Mononuclear cell (primary cell): ENCODE results near the gene EVPL. TPM values are rescaled to one million over a fixed set of nuclear protein-coding genes. Genes with fewer than 3 reads are reported as not detected.

Source experiments
- total RNA-seq: library from RNA; depleted of rRNA; stranded (reverse); fragments of >200 nt; gene quantifications from one replicate; pipeline ENCODE4 v1.2.3, GENCODE V29; 2012

Gene EVPL
- total RNA-seq, 1 donor, result under 0.01 TPM

Other genes starting within 250 kb of the EVPL start
- 32.8 TPM for gene UNK, start 242.5 kb downstream of the EVPL start, total RNA-seq
- 42.9 TPM for gene UNC13D, start 182.9 kb downstream of the EVPL start, total RNA-seq
- gene WBP2, start 172.0 kb downstream of the EVPL start, total RNA-seq, result 30.5 TPM
- 0.63 TPM for gene TRIM47, start 148.7 kb downstream of the EVPL start, total RNA-seq
- 5.8 TPM for gene TRIM65, start 130.4 kb downstream of the EVPL start, total RNA-seq
- 45.4 TPM for gene MRPL38, start 122.4 kb downstream of the EVPL start, total RNA-seq
- 11.2 TPM for gene FBF1, start 86.3 kb downstream of the EVPL start, total RNA-seq
- gene ACOX1, start 48.1 kb downstream of the EVPL start, total RNA-seq, result 18.5 TPM
- 18.9 TPM for gene TEN1, start 48.1 kb downstream of the EVPL start, total RNA-seq
- gene CDK3, start 26.5 kb downstream of the EVPL start, total RNA-seq, result 1.8 TPM
- 34.7 TPM for gene SRP68, start 45.2 kb upstream of the EVPL start, total RNA-seq
- gene GALR2, start 47.5 kb upstream of the EVPL start, total RNA-seq, result 0.63 TPM
- 0.21 TPM for gene ZACN, start 51.9 kb upstream of the EVPL start, total RNA-seq
- gene EXOC7, start 76.5 kb upstream of the EVPL start, total RNA-seq, result 49.2 TPM
- gene FOXJ1, start 113.9 kb upstream of the EVPL start, total RNA-seq, result 1.3 TPM
- gene RNF157, start 213.2 kb upstream of the EVPL start, total RNA-seq, result 19.1 TPM
- gene UBALD2, start 238.0 kb upstream of the EVPL start, total RNA-seq, result 35.3 TPM